ENCODE results near the gene RUFY3.
"Not testable (repeated sequence)": the region's sequence is repeated elsewhere in the genome, so short reads cannot be mapped to it uniquely, and the experiment has no call there.

Gene RUFY3

DNA sequence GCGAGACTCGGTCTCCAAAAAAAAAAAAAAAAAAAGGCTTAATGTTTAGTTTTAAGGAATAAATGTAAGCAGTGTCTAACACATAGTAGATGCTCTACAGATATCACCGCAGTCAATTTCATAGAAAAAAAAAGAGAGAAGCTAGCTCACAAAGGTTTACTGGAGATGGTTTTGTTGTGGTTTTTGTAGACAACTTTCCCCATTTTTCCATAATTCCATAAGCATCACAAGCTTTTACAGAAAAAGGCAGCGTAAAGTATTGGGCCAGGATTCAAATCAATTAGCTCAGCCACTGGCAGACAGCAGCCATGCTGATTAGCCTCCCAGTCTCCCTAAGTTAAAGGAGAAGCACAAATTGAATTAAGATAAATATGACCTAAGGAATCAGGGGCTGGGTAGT is 116.4 kb downstream of the RUFY3 start:
- Histone ChIP-seq H3K27me3 (no peaks in the 10 kb centered on the region), H3K4me3 (ENCODE audit: low read depth, low read length) (peak overlapping the region; percentile 74), H3K36me3 (peaks cover 40% of the 10 kb centered on the region), H3K4me1 (no peaks in the 10 kb centered on the region), H3K9me3 (no peaks in the 10 kb centered on the region)
- TF ChIP-seq, protein P1, sequence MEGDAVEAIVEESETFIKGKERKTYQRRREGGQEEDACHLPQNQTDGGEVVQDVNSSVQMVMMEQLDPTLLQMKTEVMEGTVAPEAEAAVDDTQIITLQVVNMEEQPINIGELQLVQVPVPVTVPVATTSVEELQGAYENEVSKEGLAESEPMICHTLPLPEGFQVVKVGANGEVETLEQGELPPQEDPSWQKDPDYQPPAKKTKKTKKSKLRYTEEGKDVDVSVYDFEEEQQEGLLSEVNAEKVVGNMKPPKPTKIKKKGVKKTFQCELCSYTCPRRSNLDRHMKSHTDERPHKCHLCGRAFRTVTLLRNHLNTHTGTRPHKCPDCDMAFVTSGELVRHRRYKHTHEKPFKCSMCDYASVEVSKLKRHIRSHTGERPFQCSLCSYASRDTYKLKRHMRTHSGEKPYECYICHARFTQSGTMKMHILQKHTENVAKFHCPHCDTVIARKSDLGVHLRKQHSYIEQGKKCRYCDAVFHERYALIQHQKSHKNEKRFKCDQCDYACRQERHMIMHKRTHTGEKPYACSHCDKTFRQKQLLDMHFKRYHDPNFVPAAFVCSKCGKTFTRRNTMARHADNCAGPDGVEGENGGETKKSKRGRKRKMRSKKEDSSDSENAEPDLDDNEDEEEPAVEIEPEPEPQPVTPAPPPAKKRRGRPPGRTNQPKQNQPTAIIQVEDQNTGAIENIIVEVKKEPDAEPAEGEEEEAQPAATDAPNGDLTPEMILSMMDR (IDR thresholded peaks at IDR 0.05; ENCODE audit: low read depth, low read length) = no peak
- peak; percentile 41 for DNase-seq

DNA sequence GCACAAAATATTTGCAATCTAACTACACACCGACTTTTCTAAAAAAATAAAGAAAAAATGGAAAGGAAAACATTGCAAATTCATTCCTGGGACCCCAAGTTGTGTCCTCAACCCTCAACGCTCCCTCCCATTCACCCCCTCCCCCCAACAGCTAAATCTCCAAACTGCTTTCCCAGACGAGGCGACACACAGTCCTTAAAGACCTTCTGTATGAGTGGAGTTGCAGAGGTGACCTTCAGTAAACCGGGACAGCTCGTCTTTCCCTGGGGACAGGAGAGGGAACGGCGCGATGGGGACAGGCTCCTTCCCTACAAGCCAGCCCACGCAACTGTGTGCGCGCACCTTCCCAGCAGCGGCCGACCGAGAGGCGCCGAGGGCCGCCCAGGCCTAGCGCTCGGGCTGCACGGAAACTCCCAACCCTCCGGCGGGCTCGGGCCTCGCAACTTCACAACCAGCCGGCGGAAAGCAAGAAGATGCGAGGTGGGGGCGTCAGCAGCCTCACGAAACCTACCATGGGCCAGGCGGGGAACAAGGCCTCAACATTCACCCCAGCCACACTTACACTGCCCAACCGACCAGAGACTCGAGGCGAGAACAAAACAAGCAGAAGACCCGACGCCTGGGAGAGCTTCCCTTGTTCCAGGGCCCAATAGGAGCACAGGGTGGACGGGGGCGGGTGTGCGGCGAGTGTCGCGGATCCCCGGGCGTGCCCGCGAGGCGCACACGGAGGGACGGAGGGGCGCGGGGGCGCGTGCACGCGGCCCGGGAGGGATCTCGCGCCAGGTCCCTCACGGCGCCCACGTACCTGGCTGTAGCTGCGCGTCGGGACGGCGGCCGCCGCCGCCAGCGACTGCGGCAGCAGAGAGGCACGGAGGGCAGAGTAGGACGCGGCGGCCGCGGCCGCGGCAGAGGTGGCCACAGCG is 117.2 kb downstream of the RUFY3 start:
- peak overlapping the region; percentile 74 for H3K4me3 ChIP-seq (ENCODE audit: low read depth, low read length)
- H3K4me1 ChIP-seq = no peaks in the 10 kb centered on the region
- H3K36me3 ChIP-seq = peaks cover 33% of the 10 kb centered on the region
- no peaks in the 10 kb centered on the region for H3K9me3 ChIP-seq
- TF ChIP-seq, protein P1 (IDR thresholded peaks at IDR 0.05; ENCODE audit: low read depth, low read length) = no peak
- peak; percentile 71 for DNase-seq
- no peaks in the 10 kb centered on the region for H3K27me3 ChIP-seq

DNA sequence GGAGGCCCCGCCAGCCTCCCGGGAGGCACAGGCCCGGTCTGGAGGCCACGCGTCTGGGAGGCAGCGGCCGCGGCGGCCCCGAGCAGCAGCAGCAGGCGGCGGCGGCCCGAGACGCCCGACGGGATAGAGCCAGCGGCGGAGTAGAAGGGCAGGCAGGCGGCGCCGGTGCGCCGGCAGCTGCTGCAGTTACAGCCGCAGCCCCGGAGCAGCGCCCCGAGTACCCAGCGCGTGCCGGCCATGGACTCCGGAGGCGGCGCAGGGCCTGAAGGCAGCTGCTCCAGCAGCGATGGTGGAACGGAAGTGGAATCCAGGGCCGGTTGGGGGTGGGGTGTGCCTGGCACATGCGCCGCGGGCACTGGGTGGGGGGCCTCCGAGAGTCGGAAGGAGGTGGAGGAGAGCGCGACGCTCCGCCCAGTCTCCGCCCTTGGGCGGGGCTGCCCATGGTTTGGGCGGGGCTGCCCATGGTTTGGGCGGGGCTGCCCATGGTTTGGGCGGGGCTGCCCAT is 117.9 kb downstream of the RUFY3 start, which contains the start of gene GRSF1:
GRSF1 (minus strand) TSS at position 302 of the 505 bp plus-strand sequence; CDS start at position 239, 63 bp downstream.
- Histone ChIP-seq H3K9me3 (no peaks in the 10 kb centered on the region), H3K27me3 (no peaks in the 10 kb centered on the region), H3K4me1 (no peaks in the 10 kb centered on the region), H3K4me3 (ENCODE audit: low read depth, low read length) (peak within 1 kb of the TSS; percentile 74), H3K36me3 (peaks cover 27% of the 10 kb centered on the region)
- TF ChIP-seq, protein P1 (IDR thresholded peaks at IDR 0.05; ENCODE audit: low read depth, low read length) = no peak
- DNase-seq = peak; percentile 99

DNA sequence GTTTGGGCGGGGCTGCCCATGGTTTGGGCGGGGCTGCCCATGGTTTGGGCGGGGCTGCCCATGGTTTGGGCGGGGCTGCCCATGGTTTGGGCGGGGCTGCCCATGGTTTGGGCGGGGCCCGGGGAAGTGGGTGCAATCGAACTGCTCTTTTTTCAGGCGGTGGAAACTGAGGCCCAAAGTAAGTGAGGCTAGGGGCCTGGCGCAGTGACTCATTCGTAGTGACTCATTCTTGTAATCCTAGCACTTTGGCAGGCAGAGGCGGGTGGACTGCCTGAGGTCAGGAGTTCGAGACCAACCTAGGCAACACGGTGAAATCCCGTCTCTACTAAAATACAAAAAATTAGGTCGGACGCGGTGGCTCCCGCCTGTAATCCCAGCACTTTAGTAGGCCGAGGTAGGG is 118.4 kb downstream of the RUFY3 start:
- H3K4me1 ChIP-seq; H3K4me3 ChIP-seq (ENCODE audit: low read depth, low read length); H3K9me3 ChIP-seq; H3K27me3 ChIP-seq: not testable (repeated sequence)
- peak; percentile 59 for DNase-seq
- peaks cover 22% of the 10 kb centered on the region for H3K36me3 ChIP-seq

DNA sequence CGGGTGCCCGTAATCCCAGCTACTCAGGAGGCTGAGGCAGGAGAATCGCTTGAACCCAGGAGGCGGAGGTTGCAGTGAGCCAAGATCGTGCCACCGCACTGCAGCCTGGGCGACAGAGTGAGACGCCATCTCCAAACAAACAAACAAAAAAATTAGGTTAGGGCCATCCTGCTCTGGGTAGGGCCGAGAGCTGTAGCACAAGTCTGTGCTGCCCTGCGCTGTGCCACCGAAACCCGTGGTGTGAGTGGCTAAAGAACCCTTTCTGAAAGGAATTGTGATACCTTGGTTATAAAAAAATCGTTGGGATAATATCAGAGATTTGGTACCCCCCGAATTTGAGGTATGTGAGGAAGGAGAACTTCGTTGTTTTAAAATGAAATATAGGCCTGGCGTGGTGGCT is 118.9 kb downstream of the RUFY3 start:
- not testable (repeated sequence) for H3K4me1 ChIP-seq; H3K4me3 ChIP-seq (ENCODE audit: low read depth, low read length)

DNA sequence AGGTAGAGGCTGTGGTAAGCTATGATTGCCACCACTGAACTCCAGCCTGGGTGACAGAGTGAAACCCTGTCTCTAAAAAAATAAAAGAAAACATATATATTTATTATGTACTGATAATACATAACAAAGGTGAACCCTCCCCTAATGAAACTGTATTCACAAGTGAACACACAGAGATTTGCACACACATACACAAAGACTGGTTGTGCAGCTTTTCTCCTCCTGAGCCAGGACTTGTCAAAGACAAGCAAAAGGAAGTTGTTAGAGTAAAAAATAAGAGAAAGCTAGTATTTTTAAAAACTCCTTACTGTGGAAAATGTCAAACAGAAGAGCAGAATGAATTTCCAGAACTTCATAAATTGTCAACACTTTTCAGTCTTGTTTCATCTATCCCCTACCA is 119.4 kb downstream of the RUFY3 start:
- TF ChIP-seq, protein P1 (IDR thresholded peaks at IDR 0.05; ENCODE audit: low read depth, low read length) = no peak
- no peak for DNase-seq
- H3K4me3 ChIP-seq (ENCODE audit: low read depth, low read length) = no peak overlapping the region
- H3K36me3 ChIP-seq = peaks cover 14% of the 10 kb centered on the region
- H3K27me3 ChIP-seq = no peaks in the 10 kb centered on the region
- no peaks in the 10 kb centered on the region for H3K9me3 ChIP-seq
- H3K4me1 ChIP-seq = no peaks in the 10 kb centered on the region

More for the DNA sequence above, 118.9 kb downstream of the RUFY3 start:
- not testable (repeated sequence) for H3K9me3 ChIP-seq, DNase-seq, H3K27me3 ChIP-seq
- peaks cover 20% of the 10 kb centered on the region for H3K36me3 ChIP-seq

DNA sequence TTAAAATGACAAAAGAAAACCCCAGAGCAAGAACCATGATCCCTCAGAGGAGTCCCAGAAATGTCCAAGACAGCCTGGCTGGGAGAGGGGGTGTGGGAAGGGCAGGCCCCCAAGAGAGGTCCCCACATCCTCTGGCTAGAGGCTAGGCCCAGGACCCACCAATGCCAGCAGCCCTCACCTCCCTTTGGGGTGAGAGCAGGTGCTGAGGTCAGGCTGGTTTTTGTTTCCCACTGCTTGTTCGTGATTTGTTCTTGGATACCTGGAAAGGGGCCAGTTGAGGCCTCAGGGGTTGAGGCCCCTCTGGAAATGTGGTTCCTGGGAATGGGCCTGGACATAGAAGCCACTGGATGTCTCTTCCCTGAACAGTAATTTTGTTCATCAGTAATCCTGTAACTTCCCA is 120.2 kb downstream of the RUFY3 start:
- Histone ChIP-seq H3K4me1 (no peaks in the 10 kb centered on the region), H3K4me3 (ENCODE audit: low read depth, low read length) (no peak overlapping the region), H3K9me3 (no peaks in the 10 kb centered on the region), H3K27me3 (no peaks in the 10 kb centered on the region), H3K36me3 (peaks cover 6% of the 10 kb centered on the region)
- TF ChIP-seq, protein P1 (IDR thresholded peaks at IDR 0.05; ENCODE audit: low read depth, low read length) = no peak
- DNase-seq = no peak
